ENCODE measurements around the gene PKD1L1. TPM values are rescaled to one million over a fixed set of nuclear protein-coding genes. Genes with fewer than 3 reads are reported as not detected.

PKD1L1 gene
- total RNA-seq, 2 donors from 2014 or later: 0.40 to 1.2 TPM

DNA sequence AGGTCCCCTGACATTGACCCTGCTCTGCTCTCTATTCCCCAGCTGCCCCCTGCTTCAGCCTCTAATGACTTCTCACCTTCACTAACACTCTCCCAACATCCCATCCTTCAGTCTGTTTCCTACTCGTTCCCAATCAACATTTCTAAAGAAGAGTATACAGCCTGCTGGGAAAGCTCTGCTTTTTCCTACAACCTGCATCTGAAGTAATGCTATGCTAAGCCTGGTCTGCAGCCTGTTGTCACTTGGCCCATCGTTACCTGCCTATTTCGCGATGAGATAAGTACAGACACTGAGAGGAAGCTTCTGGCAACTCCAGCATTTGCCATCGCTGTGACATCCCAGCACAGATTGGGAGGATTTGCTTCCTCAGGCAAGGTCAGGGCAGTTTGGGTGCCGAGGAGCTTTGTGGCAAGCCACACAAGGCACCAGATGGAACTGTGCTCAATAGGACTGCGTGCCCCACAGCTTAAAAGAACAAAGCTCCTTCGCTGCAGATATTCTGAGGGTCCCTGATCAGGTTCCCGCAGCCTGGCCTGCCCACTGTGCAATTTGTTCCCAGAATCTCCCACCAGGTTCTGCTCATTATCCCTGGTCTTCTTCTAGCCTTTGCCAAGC lies 51.4 kb downstream of the PKD1L1 start:
- H3K9ac ChIP-seq (ENCODE audit: low read depth in 2 of 2, low read length in 2 of 2): no peak overlapping the region
- no peaks in the 10 kb centered on the region for H3K27me3 ChIP-seq
- no peaks in the 10 kb centered on the region for H3K4me1 ChIP-seq
- TF ChIP-seq, protein P1, sequence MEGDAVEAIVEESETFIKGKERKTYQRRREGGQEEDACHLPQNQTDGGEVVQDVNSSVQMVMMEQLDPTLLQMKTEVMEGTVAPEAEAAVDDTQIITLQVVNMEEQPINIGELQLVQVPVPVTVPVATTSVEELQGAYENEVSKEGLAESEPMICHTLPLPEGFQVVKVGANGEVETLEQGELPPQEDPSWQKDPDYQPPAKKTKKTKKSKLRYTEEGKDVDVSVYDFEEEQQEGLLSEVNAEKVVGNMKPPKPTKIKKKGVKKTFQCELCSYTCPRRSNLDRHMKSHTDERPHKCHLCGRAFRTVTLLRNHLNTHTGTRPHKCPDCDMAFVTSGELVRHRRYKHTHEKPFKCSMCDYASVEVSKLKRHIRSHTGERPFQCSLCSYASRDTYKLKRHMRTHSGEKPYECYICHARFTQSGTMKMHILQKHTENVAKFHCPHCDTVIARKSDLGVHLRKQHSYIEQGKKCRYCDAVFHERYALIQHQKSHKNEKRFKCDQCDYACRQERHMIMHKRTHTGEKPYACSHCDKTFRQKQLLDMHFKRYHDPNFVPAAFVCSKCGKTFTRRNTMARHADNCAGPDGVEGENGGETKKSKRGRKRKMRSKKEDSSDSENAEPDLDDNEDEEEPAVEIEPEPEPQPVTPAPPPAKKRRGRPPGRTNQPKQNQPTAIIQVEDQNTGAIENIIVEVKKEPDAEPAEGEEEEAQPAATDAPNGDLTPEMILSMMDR (IDR thresholded peaks at IDR 0.05): no peak
- H3K27ac ChIP-seq: no peak overlapping the region
- H3K4me3 ChIP-seq: no peak overlapping the region
- no peaks in the 10 kb centered on the region for H3K9me3 ChIP-seq
- intact Hi-C loops (cut with DNase I): no loop called here
- no peak for DNase-seq
- H3K36me3 ChIP-seq: no peaks in the 10 kb centered on the region

DNA sequence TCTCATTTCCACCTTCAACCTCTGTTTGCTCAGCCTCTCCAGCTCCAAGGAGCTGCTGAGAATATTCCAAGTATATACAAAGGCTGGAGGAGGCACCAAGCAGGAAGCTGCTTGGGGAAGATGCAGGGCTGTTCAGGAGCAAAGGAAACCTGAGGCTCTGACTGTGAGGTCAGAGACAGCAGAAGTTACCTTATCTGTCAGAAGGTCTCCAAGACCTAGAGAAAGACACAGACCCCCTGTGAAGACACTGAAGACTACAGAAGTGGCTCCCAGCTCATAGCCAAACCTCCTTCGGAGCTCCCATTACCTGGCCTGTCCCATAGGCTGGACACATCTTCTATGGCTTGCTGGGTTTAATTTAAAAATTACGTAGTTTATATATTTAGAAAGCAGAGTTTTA lies 53.2 kb downstream of the PKD1L1 start:
- Histone ChIP-seq H3K27ac (no peak overlapping the region), H3K4me3 (no peak overlapping the region), H3K9me3 (no peaks in the 10 kb centered on the region), H3K27me3 (no peaks in the 10 kb centered on the region), H3K4me1 (no peaks in the 10 kb centered on the region), H3K9ac (ENCODE audit: low read depth in 2 of 2, low read length in 2 of 2) (no peak overlapping the region), H3K36me3 (no peaks in the 10 kb centered on the region)
- no peak for DNase-seq
- intact Hi-C loops (cut with DNase I): no loop called here
- TF ChIP-seq, protein P1 (IDR thresholded peaks at IDR 0.05): no peak

DNA sequence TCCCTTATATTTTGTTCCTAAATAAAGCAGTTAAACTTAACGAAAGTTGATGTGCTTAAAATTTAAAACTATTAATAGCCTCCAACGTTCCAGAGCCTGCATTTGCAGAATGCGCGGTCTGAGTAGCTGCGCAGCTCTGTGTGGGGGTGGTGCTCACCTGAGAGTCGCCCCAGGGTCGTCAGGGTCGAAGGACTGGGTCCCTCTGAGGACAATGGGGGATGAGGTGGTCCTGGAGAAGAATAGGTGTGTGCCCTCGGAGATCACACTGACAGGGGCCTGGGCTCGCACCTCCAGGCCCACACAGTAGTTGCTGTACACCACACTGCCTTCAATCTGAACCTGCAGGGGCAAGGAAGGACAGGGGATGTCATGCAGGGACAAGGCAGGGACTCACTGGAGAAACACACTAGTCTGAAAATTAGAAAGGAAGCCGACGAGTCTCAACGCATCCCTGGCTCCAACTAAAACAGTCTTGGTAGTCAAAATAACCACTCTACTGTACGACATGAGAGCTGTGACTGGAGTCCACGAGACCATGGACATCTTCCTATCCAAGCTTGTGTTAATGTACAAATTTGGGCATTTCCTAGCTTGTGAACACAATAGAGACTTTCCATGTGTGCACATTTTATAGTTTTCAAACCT lies 54.4 kb downstream of the PKD1L1 start:
- H3K4me1 ChIP-seq: no peaks in the 10 kb centered on the region
- DNase-seq: no peak
- H3K9ac ChIP-seq (ENCODE audit: low read depth in 2 of 2, low read length in 2 of 2): no peak overlapping the region
- H3K9me3 ChIP-seq: no peaks in the 10 kb centered on the region
- intact Hi-C loops (cut with DNase I): no loop called here
- no peak overlapping the region for H3K4me3 ChIP-seq
- no peak overlapping the region for H3K27ac ChIP-seq
- H3K36me3 ChIP-seq: no peaks in the 10 kb centered on the region
- H3K27me3 ChIP-seq: no peaks in the 10 kb centered on the region
- TF ChIP-seq, protein P1 (IDR thresholded peaks at IDR 0.05): no peak

DNA sequence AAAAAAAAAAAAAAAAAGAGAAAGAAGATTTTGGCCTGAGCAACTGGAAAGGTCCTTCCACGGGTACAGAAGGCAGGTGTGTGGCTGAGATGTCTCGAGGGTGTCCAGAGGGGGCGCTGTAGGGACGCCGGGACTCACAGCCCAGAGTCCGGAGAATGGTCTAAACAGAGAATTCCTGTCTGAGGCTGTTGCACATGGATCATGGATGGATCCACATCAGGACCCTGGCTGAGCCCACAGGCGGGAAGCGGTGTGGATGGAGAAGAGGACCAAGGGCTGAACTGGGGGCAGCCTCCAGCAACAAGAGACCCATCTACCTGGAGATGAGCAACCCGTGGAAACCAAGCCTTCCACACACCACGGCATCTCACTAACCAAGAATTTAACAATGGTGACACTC lies 55.0 kb downstream of the PKD1L1 start:
- H3K27me3 ChIP-seq: no peaks in the 10 kb centered on the region
- H3K4me1 ChIP-seq: no peaks in the 10 kb centered on the region
- H3K27ac ChIP-seq: no peak overlapping the region
- H3K4me3 ChIP-seq: no peak overlapping the region
- intact Hi-C loops (cut with DNase I): no loop called here
- no peak overlapping the region for H3K9ac ChIP-seq (ENCODE audit: low read depth in 2 of 2, low read length in 2 of 2)
- DNase-seq: no peak
- H3K36me3 ChIP-seq: no peaks in the 10 kb centered on the region
- no peaks in the 10 kb centered on the region for H3K9me3 ChIP-seq
- TF ChIP-seq, protein P1 (IDR thresholded peaks at IDR 0.05): no peak

DNA sequence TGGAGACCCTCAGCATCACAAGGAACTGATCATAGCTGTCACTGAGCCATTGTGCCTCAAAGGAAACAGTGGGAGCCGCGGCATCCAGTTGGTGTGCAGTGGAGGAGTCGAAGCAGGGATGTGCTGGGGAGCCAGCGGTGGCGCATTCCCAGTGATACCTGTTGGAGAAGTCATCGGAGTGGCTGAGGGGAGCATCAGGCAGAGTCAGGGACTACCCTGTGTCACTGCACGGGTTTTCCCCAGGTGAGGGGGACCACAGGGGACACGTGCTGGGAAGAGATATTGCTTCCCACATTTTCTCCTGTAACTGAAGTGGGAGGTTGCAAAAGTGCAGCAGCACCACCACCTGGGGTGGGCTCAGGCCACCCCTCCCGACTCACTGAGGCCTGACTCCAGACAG lies 57.7 kb downstream of the PKD1L1 start:
- Histone ChIP-seq H3K27me3 (no peaks in the 10 kb centered on the region), H3K4me1 (no peaks in the 10 kb centered on the region), H3K4me3 (no peak overlapping the region), H3K27ac (no peak overlapping the region), H3K36me3 (no peaks in the 10 kb centered on the region), H3K9ac (ENCODE audit: low read depth in 2 of 2, low read length in 2 of 2) (no peak overlapping the region), H3K9me3 (no peaks in the 10 kb centered on the region)
- intact Hi-C loops (cut with DNase I): no loop called here
- TF ChIP-seq, protein P1 (IDR thresholded peaks at IDR 0.05): no peak
- no peak for DNase-seq
